GM19438 (cell line): ENCODE data around the gene COPS2.

Experiments used
- ATAC-seq: cut with Tn5 transposase; IDR thresholded peaks from one replicate; pipeline ENCODE4 v1.9.1; 2021; ENCODE audit warnings: low read depth; ENCODE audit not compliant: unreplicated experiment

COPS2 gene

GRCh38 chr15:49163678-49164077 is 8.3 kb upstream of the COPS2 start:
- no peak for ATAC-seq

GRCh38 chr15:49155834-49156627 is 632 bp upstream of the COPS2 start:
- no peak for ATAC-seq

- ATAC-seq = no peak
Observed at GRCh38 chr15:49154799-49155109, 645 bp downstream of the COPS2 start.

GRCh38 chr15:49154359-49154758 is 1.0 kb downstream of the COPS2 start:
- no peak for ATAC-seq

- ATAC-seq = no peak
Observed at GRCh38 chr15:49152552-49153312, 2.7 kb downstream of the COPS2 start.

- ATAC-seq = no peak
Observed at GRCh38 chr15:49151831-49152230, 3.6 kb downstream of the COPS2 start.

GRCh38 chr15:49148727-49149126 is 6.7 kb downstream of the COPS2 start:
- no peak for ATAC-seq

GRCh38 chr15:49148298-49148697 is 7.1 kb downstream of the COPS2 start:
- no peak for ATAC-seq

GRCh38 chr15:49145651-49146609 is 9.5 kb downstream of the COPS2 start:
- no peak for ATAC-seq

GRCh38 chr15:49137861-49138260 is 17.5 kb downstream of the COPS2 start:
- no peak for ATAC-seq

GRCh38 chr15:49135911-49136310 is 19.5 kb downstream of the COPS2 start:
- no peak for ATAC-seq

- ATAC-seq = peak; percentile 65
Observed at GRCh38 chr15:49135342-49135857, 20.0 kb downstream of the COPS2 start.

- peak; percentile 50 for ATAC-seq
Observed at GRCh38 chr15:49134683-49135341, 20.6 kb downstream of the COPS2 start.

- no peak for ATAC-seq
Observed at GRCh38 chr15:49131403-49131802, 24.0 kb downstream of the COPS2 start.

- ATAC-seq = no peak
Observed at GRCh38 chr15:49124371-49124770, 31.0 kb downstream of the COPS2 start.

- ATAC-seq = no peak
Observed at GRCh38 chr15:49122541-49123062, 32.8 kb downstream of the COPS2 start.

- ATAC-seq = no peak
Observed at GRCh38 chr15:49121901-49122300, 33.5 kb downstream of the COPS2 start.

GRCh38 chr15:49120832-49121231 is 34.6 kb downstream of the COPS2 start:
- ATAC-seq = no peak

GRCh38 chr15:49116108-49116857 is 39.1 kb downstream of the COPS2 start:
- ATAC-seq = no peak
